HL-60 (cell line): Measurements from ENCODE around the gene PROZ.

Experiments used
- CTCF ChIP-seq: IDR thresholded peaks from one replicate; pipeline ENCODE4 v1.5.1; 2011; ENCODE audit warnings: low read length, control low read depth, inconsistent platforms; ENCODE audit not compliant: insufficient read depth
- POLR2AphosphoS5 ChIP-seq: IDR thresholded peaks from 2 replicates; pipeline ENCODE4 v1.6.1; 2012; ENCODE audit warnings: low read depth
- TF ChIP-seq, protein P1 (sequence below): IDR thresholded peaks from 2 replicates; pipeline ENCODE4 v1.6.1; 2012; ENCODE audit warnings: low read depth; ENCODE audit not compliant: insufficient replicate concordance

GRCh38 chr13:113208421-113209335, 50.2 kb downstream of the PROZ start, which contains the start of gene PCID2:
- TF ChIP-seq CTCF: no peak
- TF ChIP-seq, protein P1, sequence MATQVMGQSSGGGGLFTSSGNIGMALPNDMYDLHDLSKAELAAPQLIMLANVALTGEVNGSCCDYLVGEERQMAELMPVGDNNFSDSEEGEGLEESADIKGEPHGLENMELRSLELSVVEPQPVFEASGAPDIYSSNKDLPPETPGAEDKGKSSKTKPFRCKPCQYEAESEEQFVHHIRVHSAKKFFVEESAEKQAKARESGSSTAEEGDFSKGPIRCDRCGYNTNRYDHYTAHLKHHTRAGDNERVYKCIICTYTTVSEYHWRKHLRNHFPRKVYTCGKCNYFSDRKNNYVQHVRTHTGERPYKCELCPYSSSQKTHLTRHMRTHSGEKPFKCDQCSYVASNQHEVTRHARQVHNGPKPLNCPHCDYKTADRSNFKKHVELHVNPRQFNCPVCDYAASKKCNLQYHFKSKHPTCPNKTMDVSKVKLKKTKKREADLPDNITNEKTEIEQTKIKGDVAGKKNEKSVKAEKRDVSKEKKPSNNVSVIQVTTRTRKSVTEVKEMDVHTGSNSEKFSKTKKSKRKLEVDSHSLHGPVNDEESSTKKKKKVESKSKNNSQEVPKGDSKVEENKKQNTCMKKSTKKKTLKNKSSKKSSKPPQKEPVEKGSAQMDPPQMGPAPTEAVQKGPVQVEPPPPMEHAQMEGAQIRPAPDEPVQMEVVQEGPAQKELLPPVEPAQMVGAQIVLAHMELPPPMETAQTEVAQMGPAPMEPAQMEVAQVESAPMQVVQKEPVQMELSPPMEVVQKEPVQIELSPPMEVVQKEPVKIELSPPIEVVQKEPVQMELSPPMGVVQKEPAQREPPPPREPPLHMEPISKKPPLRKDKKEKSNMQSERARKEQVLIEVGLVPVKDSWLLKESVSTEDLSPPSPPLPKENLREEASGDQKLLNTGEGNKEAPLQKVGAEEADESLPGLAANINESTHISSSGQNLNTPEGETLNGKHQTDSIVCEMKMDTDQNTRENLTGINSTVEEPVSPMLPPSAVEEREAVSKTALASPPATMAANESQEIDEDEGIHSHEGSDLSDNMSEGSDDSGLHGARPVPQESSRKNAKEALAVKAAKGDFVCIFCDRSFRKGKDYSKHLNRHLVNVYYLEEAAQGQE: peak; percentile 39
- TF ChIP-seq POLR2AphosphoS5: peak; percentile 86
